Activated CD4-positive, alpha-beta T cell treated with anti-CD3 and anti-CD28 coated beads for 4 hours (primary cell): ENCODE results near the gene ARAP1.
A peak's percentile ranks its signal among the peaks of the same experiment; 100 is the strongest.

Source experiments
- DNase-seq, 2 donors: peaks; one replicate each; pipeline ENCODE4 v3.0.0-alpha.2; 2020

Gene ARAP1

GRCh38 chr11:72721689-72722049 is 30.5 kb downstream of the ARAP1 start:
- peak; percentile 22 to 33 for DNase-seq

- no peak for DNase-seq
These were observed 30.9 kb downstream of the ARAP1 start for GRCh38 chr11:72721276-72721675.

- DNase-seq: no peak
These were observed 31.4 kb downstream of the ARAP1 start for GRCh38 chr11:72720784-72721183.

- DNase-seq: no peak
These were observed 32.2 kb downstream of the ARAP1 start for GRCh38 chr11:72720047-72720446.

- no peak for DNase-seq
These were observed 32.7 kb downstream of the ARAP1 start for GRCh38 chr11:72719551-72719950.

- DNase-seq: no peak
These were observed 33.1 kb downstream of the ARAP1 start for GRCh38 chr11:72719144-72719543.

- DNase-seq: no peak
These were observed 34.1 kb downstream of the ARAP1 start for GRCh38 chr11:72718101-72718501.

GRCh38 chr11:72716788-72717435 is 35.3 kb downstream of the ARAP1 start:
- DNase-seq: no peak

- DNase-seq: no peak
These were observed 35.9 kb downstream of the ARAP1 start for GRCh38 chr11:72716290-72716689.

- DNase-seq: no peak
These were observed 39.4 kb downstream of the ARAP1 start for GRCh38 chr11:72712841-72713240.

- DNase-seq: no peak
These were observed 39.9 kb downstream of the ARAP1 start for GRCh38 chr11:72712168-72712751.

GRCh38 chr11:72711141-72711540 is 41.1 kb downstream of the ARAP1 start:
- no peak for DNase-seq

- DNase-seq: no peak
These were observed 41.9 kb downstream of the ARAP1 start for GRCh38 chr11:72710278-72710677.

- DNase-seq: no peak
These were observed 42.5 kb downstream of the ARAP1 start for GRCh38 chr11:72709478-72710238.

- DNase-seq: no peak
These were observed 45.2 kb downstream of the ARAP1 start for GRCh38 chr11:72707032-72707431.

- DNase-seq: no peak
These were observed 45.6 kb downstream of the ARAP1 start for GRCh38 chr11:72706579-72706978.

- DNase-seq: no peak
These were observed 46.5 kb downstream of the ARAP1 start for GRCh38 chr11:72705442-72706365.

GRCh38 chr11:72704783-72705265 is 47.4 kb downstream of the ARAP1 start:
- DNase-seq: no peak

- DNase-seq: no peak
These were observed 48.0 kb downstream of the ARAP1 start for GRCh38 chr11:72704028-72704782.

GRCh38 chr11:72703267-72704008 is 48.8 kb downstream of the ARAP1 start:
- DNase-seq: no peak

- DNase-seq: no peak
These were observed 49.5 kb downstream of the ARAP1 start for GRCh38 chr11:72702577-72703241.
